SU-DHL-6 (cell line): ENCODE data around the gene KIRREL2.

Source experiments
- H2AFZ ChIP-seq: fragments of 200-600 bp; sonication (generic); 2 replicates; pipeline ENCODE4 v1.6.1; 2014; ENCODE audit warnings: low read depth, mild to moderate bottlenecking, moderate library complexity, mixed read lengths, antibody characterized with exemption, low read length; ENCODE audit not compliant: severe bottlenecking
- H3F3A ChIP-seq: fragments of 200-600 bp; shearing (Covaris generic); 2 replicates; pipeline ENCODE4 v1.6.0; 2016; ENCODE audit warnings: antibody characterized with exemption, mild to moderate bottlenecking; ENCODE audit not compliant: insufficient read depth
- H3K27ac ChIP-seq: fragments of 200-600 bp; sonication (generic); 2 replicates; pipeline ENCODE4 v1.5.1; 2016; ENCODE audit warnings: low read depth, mild to moderate bottlenecking, low read length, moderate library complexity, mixed read lengths
- H3K27me3 ChIP-seq: fragments of 200-600 bp; sonication (generic), shearing (Covaris generic); 2 replicates; pipeline ENCODE4 v1.6.0; 2014; ENCODE audit warnings: mild to moderate bottlenecking, low read length
- H3K36me3 ChIP-seq: fragments of 200-600 bp; sonication (generic); 2 replicates; pipeline ENCODE4 v1.6.1; 2014; ENCODE audit warnings: mild to moderate bottlenecking, low read length, mixed read lengths
- H3K4me2 ChIP-seq: fragments of 300-600, 200-600 bp; shearing (Covaris generic), sonication (generic); 2 replicates; pipeline ENCODE4 v1.6.0; 2014; ENCODE audit warnings: low read length, low read depth, mild to moderate bottlenecking; ENCODE audit not compliant: poor library complexity, severe bottlenecking
- H3K4me3 ChIP-seq: fragments of 200-600 bp; sonication (generic); 2 replicates; pipeline ENCODE4 v1.5.1; 2014; ENCODE audit warnings: antibody characterized with exemption, low read length, mild to moderate bottlenecking, mixed read lengths; ENCODE audit not compliant: insufficient read depth, poor library complexity, severe bottlenecking
- H3K79me2 ChIP-seq: fragments of 200-600 bp; sonication (generic); 2 replicates; pipeline ENCODE4 v1.6.1; 2014; ENCODE audit warnings: mild to moderate bottlenecking, low read length, moderate library complexity; ENCODE audit not compliant: insufficient read depth
- H3K9ac ChIP-seq: fragments of 200-600 bp; sonication (generic); 2 replicates; pipeline ENCODE4 v1.7.0; 2014; ENCODE audit warnings: mild to moderate bottlenecking, low read length
- H3K9me2 ChIP-seq: fragments of 200-600 bp; sonication (generic); replicated peaks from 2 replicates; pipeline ENCODE4 v1.6.1; 2014; ENCODE audit warnings: low read length; ENCODE audit not compliant: insufficient read depth
- H3K9me3 ChIP-seq: fragments of 200-600 bp; sonication (generic); 2 replicates; pipeline ENCODE4 v1.6.1; 2014; ENCODE audit warnings: low read length, mixed read lengths; ENCODE audit not compliant: insufficient read depth
- H4K20me1 ChIP-seq: fragments of 200-600 bp; sonication (generic); 2 replicates; pipeline ENCODE4 v1.6.1; 2014; ENCODE audit warnings: low read depth, mild to moderate bottlenecking, antibody characterized with exemption, low read length, moderate library complexity, mixed read lengths
- EZH2phosphoT487 ChIP-seq: fragments of 200-600 bp; sonication (generic), shearing (Covaris generic); conservative IDR thresholded peaks from 2 replicates; pipeline ENCODE4 v1.6.1; 2018; ENCODE audit warnings: mild to moderate bottlenecking, antibody characterized with exemption, low read length, moderate library complexity, mixed read lengths
- TF ChIP-seq, protein P1 (sequence below): fragments of 200-600 bp; sonication (generic); IDR thresholded peaks from one replicate; pipeline ENCODE4 v1.5.1; 2017; ENCODE audit warnings: antibody characterized with exemption, mild to moderate bottlenecking, low read length, moderate library complexity; ENCODE audit not compliant: insufficient read depth, poor library complexity, severe bottlenecking

The KIRREL2 gene

DNA sequence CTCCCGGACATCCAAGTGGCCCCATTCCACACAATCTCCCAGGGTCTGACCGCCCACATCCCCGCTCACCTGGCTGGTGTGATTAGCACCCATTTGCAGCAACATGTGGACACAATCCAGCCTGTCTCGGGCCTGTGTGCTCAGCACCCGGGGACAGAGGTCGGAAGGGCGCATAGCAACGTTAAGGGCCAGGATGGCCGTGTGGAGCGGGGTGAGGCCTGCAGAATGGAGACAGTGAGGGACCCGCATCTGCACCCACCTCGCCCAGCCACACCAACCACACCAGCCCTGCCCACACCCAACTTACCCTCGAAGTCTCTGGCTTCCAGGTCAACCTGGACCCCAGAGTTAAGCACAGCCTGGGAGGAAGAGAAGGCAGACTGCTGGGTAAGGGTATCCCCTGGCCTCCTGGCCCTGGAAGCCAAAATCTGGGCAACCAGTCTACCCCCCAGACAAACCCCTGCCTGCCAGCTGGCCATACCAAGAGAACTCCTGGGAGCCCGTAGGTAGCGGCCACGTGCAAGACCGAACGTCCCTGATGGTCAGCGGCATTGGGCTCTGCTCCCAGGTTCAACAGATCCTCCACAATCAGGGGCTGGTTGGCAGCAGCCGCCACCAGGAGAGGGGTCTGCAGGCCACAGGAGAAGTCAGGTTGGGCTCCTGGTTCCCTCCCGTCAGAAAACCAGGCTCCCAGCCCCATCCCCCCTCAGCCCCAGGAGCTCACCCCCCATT, 39.4 kb downstream of the KIRREL2 start:
- Histone ChIP-seq H3K4me2 (no peak overlapping the region), H3K27ac (no peak overlapping the region), H3F3A (peaks cover 17% of the 10 kb centered on the region), H2AFZ (no peak overlapping the region), H3K36me3 (peaks cover 22% of the 10 kb centered on the region), H4K20me1 (no peaks in the 10 kb centered on the region), H3K9me2 (no peaks in the 10 kb centered on the region), H3K9ac (no peak overlapping the region), H3K4me3 (no peak overlapping the region), H3K9me3 (no peaks in the 10 kb centered on the region), H3K27me3 (no peaks in the 10 kb centered on the region), H3K79me2 (peaks cover 19% of the 10 kb centered on the region)
- TF ChIP-seq, protein P1, sequence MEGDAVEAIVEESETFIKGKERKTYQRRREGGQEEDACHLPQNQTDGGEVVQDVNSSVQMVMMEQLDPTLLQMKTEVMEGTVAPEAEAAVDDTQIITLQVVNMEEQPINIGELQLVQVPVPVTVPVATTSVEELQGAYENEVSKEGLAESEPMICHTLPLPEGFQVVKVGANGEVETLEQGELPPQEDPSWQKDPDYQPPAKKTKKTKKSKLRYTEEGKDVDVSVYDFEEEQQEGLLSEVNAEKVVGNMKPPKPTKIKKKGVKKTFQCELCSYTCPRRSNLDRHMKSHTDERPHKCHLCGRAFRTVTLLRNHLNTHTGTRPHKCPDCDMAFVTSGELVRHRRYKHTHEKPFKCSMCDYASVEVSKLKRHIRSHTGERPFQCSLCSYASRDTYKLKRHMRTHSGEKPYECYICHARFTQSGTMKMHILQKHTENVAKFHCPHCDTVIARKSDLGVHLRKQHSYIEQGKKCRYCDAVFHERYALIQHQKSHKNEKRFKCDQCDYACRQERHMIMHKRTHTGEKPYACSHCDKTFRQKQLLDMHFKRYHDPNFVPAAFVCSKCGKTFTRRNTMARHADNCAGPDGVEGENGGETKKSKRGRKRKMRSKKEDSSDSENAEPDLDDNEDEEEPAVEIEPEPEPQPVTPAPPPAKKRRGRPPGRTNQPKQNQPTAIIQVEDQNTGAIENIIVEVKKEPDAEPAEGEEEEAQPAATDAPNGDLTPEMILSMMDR = no peak
- TF ChIP-seq EZH2phosphoT487 = no peak

DNA sequence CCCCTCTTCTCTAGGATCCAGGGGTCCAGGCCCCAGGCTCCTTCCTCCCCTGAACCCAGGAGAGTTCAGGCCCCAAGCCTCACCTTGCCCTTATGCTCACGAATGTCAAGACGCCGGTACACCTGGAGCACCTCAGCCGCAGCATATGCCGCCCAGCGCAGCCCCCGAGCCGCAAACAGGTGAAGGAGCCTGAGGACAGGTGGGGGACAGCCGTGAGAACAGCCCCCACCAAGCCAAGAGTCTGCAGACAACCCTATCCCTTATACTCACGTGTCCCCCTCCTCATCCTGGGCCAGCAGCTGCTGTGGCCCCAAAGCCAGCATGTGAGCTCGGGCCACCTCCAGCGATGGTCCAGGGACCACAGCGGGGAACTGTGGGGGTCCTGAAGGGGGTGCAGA, 39.9 kb downstream of the KIRREL2 start:
- no peak overlapping the region for H3K9ac ChIP-seq
- H3K79me2 ChIP-seq = peaks cover 19% of the 10 kb centered on the region
- no peak for TF ChIP-seq EZH2phosphoT487
- TF ChIP-seq, protein P1 = no peak
- H3K4me3 ChIP-seq = no peak overlapping the region
- H3K27ac ChIP-seq = no peak overlapping the region
- no peak overlapping the region for H3K4me2 ChIP-seq
- H2AFZ ChIP-seq = no peak overlapping the region
- H3K36me3 ChIP-seq = peaks cover 19% of the 10 kb centered on the region
- no peaks in the 10 kb centered on the region for H3K9me3 ChIP-seq
- H3F3A ChIP-seq = peaks cover 18% of the 10 kb centered on the region
- no peaks in the 10 kb centered on the region for H3K27me3 ChIP-seq
- no peaks in the 10 kb centered on the region for H3K9me2 ChIP-seq
- H4K20me1 ChIP-seq = no peaks in the 10 kb centered on the region

DNA sequence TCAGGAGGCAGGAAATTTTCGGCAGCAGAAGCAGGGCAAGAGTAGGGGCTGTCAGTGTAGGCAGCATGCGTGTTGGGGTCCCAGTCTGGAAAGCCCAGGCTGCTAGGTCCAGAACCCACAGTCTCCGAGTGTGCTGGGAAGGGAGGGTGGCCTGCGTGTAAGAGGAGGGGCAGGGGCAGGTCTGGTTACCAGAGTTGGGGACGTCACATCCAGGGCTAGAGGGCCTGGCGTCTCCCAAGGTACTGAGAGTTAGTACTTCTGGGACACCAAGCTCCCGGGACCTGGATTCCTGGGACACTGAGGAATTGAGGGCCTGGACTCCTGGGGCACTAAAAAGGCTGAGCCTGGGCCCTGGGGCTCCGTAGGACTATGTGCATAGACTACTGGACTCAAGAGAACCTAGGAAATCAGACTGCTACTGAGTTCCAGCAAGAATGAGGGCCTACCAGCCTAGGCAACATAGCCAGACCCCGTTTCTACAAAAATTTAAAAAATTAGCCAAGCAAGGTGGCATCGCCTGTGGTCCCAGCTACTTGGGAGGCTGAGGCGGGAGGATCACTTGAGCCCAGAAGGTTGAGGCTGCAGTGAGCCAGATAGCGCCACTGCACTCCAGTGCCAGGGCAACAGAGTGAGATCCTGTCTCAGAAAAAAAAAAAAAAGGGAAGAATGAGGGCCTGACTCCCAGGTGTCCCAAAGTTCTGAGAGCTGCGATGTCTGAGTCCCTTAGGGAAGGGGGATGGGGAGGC, 41.2 kb downstream of the KIRREL2 start:
- H3K27ac ChIP-seq = peak overlapping the region; percentile 98
- H3K9me2 ChIP-seq = no peaks in the 10 kb centered on the region
- peaks cover 30% of the 10 kb centered on the region for H3F3A ChIP-seq
- H3K9me3 ChIP-seq = no peaks in the 10 kb centered on the region
- no peak overlapping the region for H2AFZ ChIP-seq
- peak overlapping the region; percentile 73 for H3K4me2 ChIP-seq
- peak overlapping the region; percentile 99; the same call in 1 of the 2 replicates for H3K9ac ChIP-seq
- H3K4me3 ChIP-seq = peak overlapping the region; percentile 100
- H3K36me3 ChIP-seq = peaks cover 14% of the 10 kb centered on the region
- no peaks in the 10 kb centered on the region for H4K20me1 ChIP-seq
- peaks cover 19% of the 10 kb centered on the region for H3K79me2 ChIP-seq
- TF ChIP-seq EZH2phosphoT487 = no peak
- TF ChIP-seq, protein P1 = no peak
- H3K27me3 ChIP-seq = no peaks in the 10 kb centered on the region
